Astrocyte of the spinal cord (primary cell): ENCODE measurements around the gene KCNC3.
A peak's percentile ranks its signal among the peaks of the same experiment; 100 is the strongest.

Experiments used
- DNase-seq: peaks from one replicate; pipeline ENCODE4 v3.0.0; 2011; ENCODE audit warnings: low read depth, low spot score
- H3K4me3 ChIP-seq: 2 replicates; pipeline ENCODE4 v1.5.1; 2011; ENCODE audit warnings: low read depth, mild to moderate bottlenecking, low read length, moderate library complexity
- CTCF ChIP-seq: IDR thresholded peaks from 2 replicates; pipeline ENCODE4 v1.5.1; 2012; ENCODE audit warnings: low read depth, mild to moderate bottlenecking, low read length, inconsistent platforms
- in situ Hi-C: cut with HindIII; loops from 2 replicates; pipeline ENCODE4 v1.10.0; 2017; ENCODE audit warnings: low sequenced_read_pairs

KCNC3 gene

GRCh38 chr19:50371914-50372475, 42.8 kb upstream of the KCNC3 start:
- H3K4me3 ChIP-seq: no peak overlapping the region
- in situ Hi-C loops: no loop called here
- TF ChIP-seq CTCF: no peak
- DNase-seq: no peak

GRCh38 chr19:50368649-50369570, 39.7 kb upstream of the KCNC3 start:
- peak; percentile 85 for DNase-seq
- peak overlapping the region; percentile 66 for H3K4me3 ChIP-seq
- in situ Hi-C loops: no loop called here
- peak; percentile 81 for TF ChIP-seq CTCF

GRCh38 chr19:50365434-50366306, 36.5 kb upstream of the KCNC3 start, which contains the start of gene NAPSA:
NAPSA (minus strand) TSS chr19:50365639; CDS start chr19:50365621, 18 bp downstream.
- no peak within 1 kb of the TSS for H3K4me3 ChIP-seq
- DNase-seq: no peak
- TF ChIP-seq CTCF: no peak
- in situ Hi-C loops: no loop called here

- in situ Hi-C loops: no loop called here
Measured at GRCh38 chr19:50362656-50363424, 33.7 kb upstream of the KCNC3 start.

GRCh38 chr19:50362030-50362412, 32.8 kb upstream of the KCNC3 start:
- TF ChIP-seq CTCF: no peak
- DNase-seq: no peak

More at GRCh38 chr19:50362656-50363424, 33.7 kb upstream of the KCNC3 start:
- no peak for DNase-seq
- no peak for TF ChIP-seq CTCF
- H3K4me3 ChIP-seq: no peak overlapping the region

More at GRCh38 chr19:50362030-50362412, 32.8 kb upstream of the KCNC3 start:
- in situ Hi-C loops: no loop called here
- no peak overlapping the region for H3K4me3 ChIP-seq
